Measurements from ENCODE around the gene BBS9.

DNA sequence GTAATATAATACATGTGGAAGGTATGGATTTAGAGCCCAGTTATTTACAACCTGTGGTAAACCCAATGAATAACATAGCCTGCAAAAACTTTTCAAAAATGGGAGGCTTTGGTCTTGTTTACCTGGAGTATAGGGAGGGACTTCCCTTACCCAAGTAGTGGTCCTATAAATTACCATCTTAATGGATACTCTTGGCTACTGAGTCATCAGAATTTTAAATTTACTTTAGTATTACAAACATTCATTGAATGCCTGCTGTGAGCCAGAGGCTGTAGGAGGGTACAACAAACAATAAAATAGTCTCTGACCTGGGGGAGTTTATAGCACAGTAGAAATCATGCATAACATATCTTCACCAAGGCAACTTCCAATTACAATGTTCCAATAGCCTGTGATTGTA is 365.1 kb downstream of the BBS9 start:
- TF ChIP-seq, protein P1, sequence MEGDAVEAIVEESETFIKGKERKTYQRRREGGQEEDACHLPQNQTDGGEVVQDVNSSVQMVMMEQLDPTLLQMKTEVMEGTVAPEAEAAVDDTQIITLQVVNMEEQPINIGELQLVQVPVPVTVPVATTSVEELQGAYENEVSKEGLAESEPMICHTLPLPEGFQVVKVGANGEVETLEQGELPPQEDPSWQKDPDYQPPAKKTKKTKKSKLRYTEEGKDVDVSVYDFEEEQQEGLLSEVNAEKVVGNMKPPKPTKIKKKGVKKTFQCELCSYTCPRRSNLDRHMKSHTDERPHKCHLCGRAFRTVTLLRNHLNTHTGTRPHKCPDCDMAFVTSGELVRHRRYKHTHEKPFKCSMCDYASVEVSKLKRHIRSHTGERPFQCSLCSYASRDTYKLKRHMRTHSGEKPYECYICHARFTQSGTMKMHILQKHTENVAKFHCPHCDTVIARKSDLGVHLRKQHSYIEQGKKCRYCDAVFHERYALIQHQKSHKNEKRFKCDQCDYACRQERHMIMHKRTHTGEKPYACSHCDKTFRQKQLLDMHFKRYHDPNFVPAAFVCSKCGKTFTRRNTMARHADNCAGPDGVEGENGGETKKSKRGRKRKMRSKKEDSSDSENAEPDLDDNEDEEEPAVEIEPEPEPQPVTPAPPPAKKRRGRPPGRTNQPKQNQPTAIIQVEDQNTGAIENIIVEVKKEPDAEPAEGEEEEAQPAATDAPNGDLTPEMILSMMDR (conservative IDR thresholded peaks at IDR 0.05; ENCODE audit: low read depth in 2 of 2): no peak
- no peak for TF ChIP-seq CREB1 (CRISPR knock-in tag; IDR thresholded peaks at IDR 0.05; ENCODE audit: low read depth)
- no peak for TF ChIP-seq EZH2phosphoT487 (IDR thresholded peaks at IDR 0.05; ENCODE audit: unreplicated experiment)
- TF ChIP-seq ZNF114 (CRISPR knock-in tag; IDR thresholded peaks at IDR 0.05): no peak
- no peak for TF ChIP-seq EZH2 (IDR thresholded peaks at IDR 0.05; ENCODE audit: low read depth, unreplicated experiment)
- no peak for TF ChIP-seq POLR2AphosphoS5 (IDR thresholded peaks at IDR 0.05; ENCODE audit: low read depth)
- TF ChIP-seq, protein P2, sequence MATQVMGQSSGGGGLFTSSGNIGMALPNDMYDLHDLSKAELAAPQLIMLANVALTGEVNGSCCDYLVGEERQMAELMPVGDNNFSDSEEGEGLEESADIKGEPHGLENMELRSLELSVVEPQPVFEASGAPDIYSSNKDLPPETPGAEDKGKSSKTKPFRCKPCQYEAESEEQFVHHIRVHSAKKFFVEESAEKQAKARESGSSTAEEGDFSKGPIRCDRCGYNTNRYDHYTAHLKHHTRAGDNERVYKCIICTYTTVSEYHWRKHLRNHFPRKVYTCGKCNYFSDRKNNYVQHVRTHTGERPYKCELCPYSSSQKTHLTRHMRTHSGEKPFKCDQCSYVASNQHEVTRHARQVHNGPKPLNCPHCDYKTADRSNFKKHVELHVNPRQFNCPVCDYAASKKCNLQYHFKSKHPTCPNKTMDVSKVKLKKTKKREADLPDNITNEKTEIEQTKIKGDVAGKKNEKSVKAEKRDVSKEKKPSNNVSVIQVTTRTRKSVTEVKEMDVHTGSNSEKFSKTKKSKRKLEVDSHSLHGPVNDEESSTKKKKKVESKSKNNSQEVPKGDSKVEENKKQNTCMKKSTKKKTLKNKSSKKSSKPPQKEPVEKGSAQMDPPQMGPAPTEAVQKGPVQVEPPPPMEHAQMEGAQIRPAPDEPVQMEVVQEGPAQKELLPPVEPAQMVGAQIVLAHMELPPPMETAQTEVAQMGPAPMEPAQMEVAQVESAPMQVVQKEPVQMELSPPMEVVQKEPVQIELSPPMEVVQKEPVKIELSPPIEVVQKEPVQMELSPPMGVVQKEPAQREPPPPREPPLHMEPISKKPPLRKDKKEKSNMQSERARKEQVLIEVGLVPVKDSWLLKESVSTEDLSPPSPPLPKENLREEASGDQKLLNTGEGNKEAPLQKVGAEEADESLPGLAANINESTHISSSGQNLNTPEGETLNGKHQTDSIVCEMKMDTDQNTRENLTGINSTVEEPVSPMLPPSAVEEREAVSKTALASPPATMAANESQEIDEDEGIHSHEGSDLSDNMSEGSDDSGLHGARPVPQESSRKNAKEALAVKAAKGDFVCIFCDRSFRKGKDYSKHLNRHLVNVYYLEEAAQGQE (IDR thresholded peaks at IDR 0.05; ENCODE audit: unreplicated experiment): no peak
- TF ChIP-seq JUNB (IDR thresholded peaks at IDR 0.05; ENCODE audit: unreplicated experiment): no peak
- TF ChIP-seq NANOG (IDR thresholded peaks at IDR 0.05; ENCODE audit: borderline replicate concordance): no peak
- TF ChIP-seq STAT1 (IDR thresholded peaks at IDR 0.05; ENCODE audit: unreplicated experiment): no peak
- TF ChIP-seq ETS1 (IDR thresholded peaks at IDR 0.05): no peak

All from GM23338 (cell line).